Skin epidermis (tissue), 12 donors: Measurements from ENCODE around the gene ZBTB1.
"Not testable (repeated sequence)": the region's sequence is repeated elsewhere in the genome, so short reads cannot be mapped to it uniquely, and the experiment has no call there.

ENCODE experiments used
- H3K27ac ChIP-seq, 21 experiments: fragments of 200-600 bp; sonication (generic) in 11 of 21; one replicate each; pipeline ENCODE4 v1.5.0; 2020; ENCODE audit warnings: mild to moderate bottlenecking in 3 of 21, inconsistent platforms in 2 of 21, moderate library complexity in 2 of 21
- H3K4me3 ChIP-seq, 7 experiments: fragments of 200-600 bp; sonication (generic) in 2 of 7; one replicate each; pipeline ENCODE4 v1.5.0; 2020; ENCODE audit warnings: inconsistent platforms in 2 of 7, mild to moderate bottlenecking in 2 of 7, moderate library complexity in 1 of 7

ZBTB1 gene

DNA sequence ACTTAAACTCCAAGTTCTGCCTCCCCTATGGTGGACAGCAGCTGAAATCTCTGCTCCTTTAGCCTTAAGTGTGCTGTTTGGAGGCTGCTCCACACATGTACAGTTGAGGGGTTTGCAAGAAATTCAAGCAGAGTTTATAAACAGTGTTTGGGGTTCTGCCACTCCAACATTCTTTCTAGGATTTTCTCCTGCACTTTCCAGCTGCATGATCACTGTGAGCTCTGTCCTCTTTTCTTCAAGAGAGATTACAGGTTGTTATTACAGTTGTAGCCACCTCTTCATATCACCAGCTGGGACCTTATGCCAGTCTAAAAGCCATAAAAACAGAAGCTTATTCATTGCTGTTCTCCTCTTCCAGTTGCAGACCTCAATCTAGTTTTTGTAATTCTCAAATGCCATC is 9.3 kb upstream of the ZBTB1 start:
- Histone ChIP-seq H3K27ac (no peak overlapping the region), H3K4me3 (no peak overlapping the region)

GRCh38 chr14:64496764-64497163 is 7.8 kb upstream of the ZBTB1 start:
- H3K27ac ChIP-seq = peak overlapping the region in 1 of 21 experiments; percentile 12
- no peak overlapping the region for H3K4me3 ChIP-seq

DNA sequence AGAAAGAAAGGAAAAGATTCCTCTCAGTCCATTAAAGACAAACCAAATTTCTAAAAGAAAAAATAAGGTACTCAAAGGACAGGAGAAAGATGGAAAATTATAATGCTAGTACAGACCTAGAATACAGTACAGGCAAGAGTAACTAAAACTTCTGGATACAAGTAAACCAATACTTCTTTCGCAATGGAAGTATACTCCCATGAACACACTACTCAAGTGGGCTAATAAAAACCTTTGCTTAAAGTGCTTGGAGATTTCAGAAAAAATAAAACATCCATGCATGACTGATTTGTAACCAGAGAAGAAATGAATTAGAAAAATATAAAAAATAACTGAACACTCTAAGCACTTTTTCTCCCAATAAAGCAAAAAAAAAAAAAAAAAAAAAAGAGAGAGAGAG is 4.5 kb upstream of the ZBTB1 start:
- peak overlapping the region in 4 of 21 experiments; percentile 14 to 100 (median 63) for H3K27ac ChIP-seq

GRCh38 chr14:64501411-64502171 is 3.0 kb upstream of the ZBTB1 start:
- peak overlapping the region; percentile 16 to 100 (median 99) for H3K27ac ChIP-seq
- H3K4me3 ChIP-seq = peak overlapping the region in 5 of 7 experiments; percentile 65 to 99 (median 86)

More for the DNA sequence above, 4.5 kb upstream of the ZBTB1 start:
- no peak overlapping the region for H3K4me3 ChIP-seq

DNA sequence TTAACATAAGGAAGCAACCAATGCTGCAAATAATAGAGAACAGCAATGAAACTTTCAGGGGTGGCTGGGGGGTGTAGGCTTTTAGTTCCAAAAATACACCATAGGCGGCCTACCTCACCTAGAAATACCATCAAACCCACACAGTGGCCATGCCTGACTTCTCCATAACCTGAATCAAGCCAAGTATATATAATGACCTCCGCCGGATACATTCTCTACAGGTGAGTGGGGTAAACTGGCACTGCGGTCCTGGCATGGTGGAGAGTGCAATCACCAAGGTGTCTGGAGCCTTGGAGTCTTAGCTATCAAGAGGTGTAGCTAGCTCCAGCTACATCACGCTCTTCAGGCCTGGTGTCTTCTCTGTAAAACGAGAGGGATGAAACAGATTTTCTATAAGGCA is 2.1 kb upstream of the ZBTB1 start:
- H3K27ac ChIP-seq = peak overlapping the region in 20 of 21 experiments; percentile 31 to 100 (median 99)
- peak overlapping the region; percentile 65 to 99 (median 86) for H3K4me3 ChIP-seq

DNA sequence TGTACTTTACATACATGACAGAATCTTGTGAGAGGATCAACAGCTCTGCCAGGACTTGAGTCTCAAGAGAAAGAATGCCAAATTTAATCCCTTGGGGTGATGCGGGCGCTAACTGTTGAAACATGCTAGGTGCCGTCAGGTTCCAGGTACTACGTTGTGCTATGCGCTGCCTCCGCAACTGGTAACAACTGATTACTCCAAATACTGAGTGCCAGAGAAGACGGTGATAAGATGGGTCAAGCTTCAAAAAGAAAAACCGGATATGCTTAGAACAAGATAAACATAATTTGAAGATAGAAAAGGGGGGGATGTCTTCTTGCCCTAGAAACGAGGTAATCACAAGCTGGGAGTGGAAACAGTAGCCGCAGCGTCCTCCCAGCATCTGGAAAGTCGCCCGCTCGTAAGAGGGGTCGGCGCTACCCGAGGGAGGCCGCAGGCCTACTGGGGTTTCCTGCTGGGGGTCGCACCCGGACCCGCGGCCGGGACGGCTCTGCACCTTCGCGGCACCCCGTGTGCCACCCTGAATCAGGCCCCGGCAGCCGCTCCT is 1.6 kb upstream of the ZBTB1 start:
- Histone ChIP-seq H3K27ac (peak overlapping the region; percentile 91 to 100 (median 99)), H3K4me3 (peak overlapping the region; percentile 65 to 99 (median 86))

- Histone ChIP-seq H3K27ac (peak within 1 kb of the TSS; percentile 91 to 100 (median 99)), H3K4me3 (peak within 1 kb of the TSS; percentile 65 to 99 (median 86))
These were observed 898 bp upstream of the ZBTB1 start, which contains the start of gene ZBTB25 for GRCh38 chr14:64503434-64504309. TSS of gene ZBTB25 (minus strand) at chr14:64503838. CDS start at chr14:64490533, 13,305 bp downstream.

DNA sequence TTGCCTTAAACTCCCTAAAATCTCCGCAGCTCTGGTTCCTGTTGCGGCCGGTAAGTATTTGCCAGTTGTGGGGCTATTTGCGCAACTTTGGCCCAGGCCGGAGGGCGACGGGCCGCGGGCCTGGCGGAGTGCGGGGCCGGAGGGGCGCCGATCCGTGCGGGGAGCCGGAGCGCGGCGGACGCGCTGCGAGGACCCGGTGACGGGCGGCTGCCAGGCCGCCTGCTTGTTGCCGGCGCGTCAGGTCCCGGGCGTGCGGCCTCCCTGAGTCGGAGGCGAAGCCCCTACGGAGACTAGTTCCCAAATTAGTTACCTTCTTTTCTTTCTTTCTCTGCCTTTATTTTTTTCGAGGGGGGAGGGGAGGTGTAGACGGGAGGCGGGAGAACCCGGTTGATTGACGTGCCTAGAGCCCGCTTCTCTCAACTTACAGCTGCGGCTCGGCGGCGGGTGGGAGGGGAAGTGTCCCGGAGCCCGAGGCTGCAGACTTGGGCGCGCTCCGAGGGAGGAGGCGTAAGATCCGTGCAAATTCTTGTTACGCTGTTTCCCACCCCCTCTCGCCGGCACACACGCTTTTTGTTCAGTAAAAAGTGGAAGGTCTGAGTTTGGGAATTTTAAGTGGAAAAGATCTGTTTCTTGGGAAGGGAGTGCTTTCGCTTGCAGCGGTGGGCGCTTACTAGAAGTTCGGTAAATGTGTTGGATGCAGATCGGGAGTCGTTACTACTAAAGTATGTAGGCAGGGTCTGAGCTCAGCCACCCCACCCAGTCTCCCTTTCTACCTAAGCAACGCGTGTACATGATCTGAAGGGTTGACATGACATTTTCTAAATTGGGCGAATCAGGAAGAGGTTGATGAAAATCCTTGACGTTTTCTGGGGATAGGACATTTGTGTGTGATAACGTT is 576 bp downstream of the ZBTB1 start:
- Histone ChIP-seq H3K27ac (peak overlapping the region; percentile 91 to 100 (median 99)), H3K4me3 (peak overlapping the region; percentile 65 to 99 (median 86))

GRCh38 chr14:64506721-64507120 is 2.2 kb downstream of the ZBTB1 start:
- Histone ChIP-seq H3K4me3 (peak overlapping the region in 6 of 7 experiments; percentile 65 to 99 (median 87)), H3K27ac (peak overlapping the region in 15 of 21 experiments; percentile 92 to 100 (median 99))

GRCh38 chr14:64507376-64508156 is 3.0 kb downstream of the ZBTB1 start:
- H3K4me3 ChIP-seq = peak overlapping the region in 2 of 7 experiments; percentile 88
- peak overlapping the region in 9 of 21 experiments; percentile 3 to 100 (median 99) for H3K27ac ChIP-seq

DNA sequence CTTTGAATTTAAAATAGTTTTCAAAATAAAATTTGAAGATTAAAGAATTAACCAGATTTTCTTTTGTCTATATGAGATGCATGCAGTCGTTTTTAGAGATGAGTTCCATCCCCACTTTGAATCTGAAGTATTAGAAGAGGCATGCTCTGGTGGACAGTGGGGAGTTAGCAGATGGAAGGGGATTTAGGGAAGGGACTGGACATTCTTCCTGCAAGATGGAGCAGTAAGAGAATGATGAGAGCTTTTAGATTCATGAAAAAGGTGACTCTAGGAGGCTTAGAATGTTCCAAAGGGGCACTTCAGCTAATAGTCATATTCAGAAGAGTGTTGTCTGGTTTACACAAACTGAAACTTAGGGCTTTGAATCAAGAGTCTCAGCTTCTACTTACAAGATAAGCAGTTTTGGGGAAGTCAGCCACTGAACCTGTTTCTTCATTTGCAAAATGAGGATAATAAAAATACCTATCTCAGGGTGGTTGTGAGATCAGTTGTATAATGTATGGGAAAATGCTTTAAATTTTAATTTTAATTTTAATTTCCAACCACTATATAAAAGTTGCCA is 3.7 kb downstream of the ZBTB1 start:
- H3K4me3 ChIP-seq = no peak overlapping the region
- H3K27ac ChIP-seq = peak overlapping the region in 5 of 21 experiments; percentile 9 to 100 (median 99)

GRCh38 chr14:64509036-64509435 is 4.5 kb downstream of the ZBTB1 start:
- Histone ChIP-seq H3K27ac (peak overlapping the region in 3 of 21 experiments; percentile 9 to 56 (median 9)), H3K4me3 (no peak overlapping the region)

- H3K27ac ChIP-seq = peak overlapping the region in 10 of 21 experiments; percentile 5 to 67 (median 24)
- H3K4me3 ChIP-seq = no peak overlapping the region
These were observed 6.5 kb downstream of the ZBTB1 start for GRCh38 chr14:64510825-64511671.

DNA sequence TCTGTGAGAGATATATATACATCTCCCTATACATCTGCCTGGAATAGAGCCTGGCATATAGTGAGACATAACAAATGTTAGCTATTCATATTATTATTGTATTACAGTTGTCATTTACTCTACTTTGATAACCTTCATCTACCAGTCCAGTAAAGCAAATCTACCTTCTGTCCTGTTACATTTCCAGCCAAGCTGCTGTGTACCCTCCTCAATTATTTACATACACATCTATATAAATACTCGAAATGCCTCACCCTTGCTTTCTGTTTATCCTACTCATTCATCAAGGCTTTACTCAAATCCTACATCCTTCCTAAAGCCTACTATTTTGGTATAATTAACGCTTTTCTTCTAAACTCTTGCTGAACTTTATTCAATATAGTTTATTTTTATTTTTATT is 8.7 kb downstream of the ZBTB1 start:
- no peak overlapping the region for H3K27ac ChIP-seq
- H3K4me3 ChIP-seq = no peak overlapping the region

- Histone ChIP-seq H3K4me3 (no peak overlapping the region), H3K27ac (no peak overlapping the region)
These were observed 10.5 kb downstream of the ZBTB1 start for GRCh38 chr14:64515053-64515452.

DNA sequence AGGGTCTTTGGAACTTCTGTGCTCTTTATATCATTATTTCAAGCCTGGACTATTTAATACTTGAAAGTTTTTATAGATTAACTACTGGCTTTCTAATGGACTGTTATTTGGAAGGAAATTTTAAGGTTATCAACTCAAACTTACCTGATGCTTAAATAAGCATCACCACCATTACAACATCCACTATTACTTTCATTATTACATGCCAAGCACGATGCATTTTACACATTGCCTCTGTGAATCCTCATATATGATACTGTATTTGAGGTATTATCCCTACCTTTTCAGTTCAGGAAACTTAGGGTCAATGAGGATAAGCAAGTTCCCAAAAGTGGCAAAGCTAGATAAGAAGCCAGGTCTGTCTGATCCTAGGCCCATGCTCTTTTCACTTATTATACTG is 12.4 kb downstream of the ZBTB1 start:
- Histone ChIP-seq H3K27ac (no peak overlapping the region), H3K4me3 (no peak overlapping the region)

DNA sequence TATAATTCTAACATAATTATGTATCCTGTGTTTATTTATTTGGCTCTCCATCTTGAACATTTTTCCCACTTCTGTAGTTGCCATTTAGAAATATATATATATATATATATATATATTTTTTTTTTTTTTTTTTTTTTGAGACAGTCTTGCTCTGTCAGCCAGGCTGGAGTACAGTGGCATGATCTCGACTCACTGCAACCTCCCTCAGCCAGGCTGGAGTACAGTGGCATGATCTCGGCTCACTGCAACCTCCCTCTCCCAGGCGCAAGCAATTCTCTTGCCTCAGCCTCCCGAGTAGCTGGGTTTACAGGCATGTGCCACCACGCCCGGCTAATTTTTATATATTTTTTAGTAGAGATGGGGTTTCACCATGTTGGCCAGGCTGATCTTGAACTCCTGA is 13.1 kb downstream of the ZBTB1 start:
- H3K27ac ChIP-seq, H3K4me3 ChIP-seq: not testable (repeated sequence)
